Peyer's patch (tissue), 4 donors: ENCODE measurements around the gene FOCAD.

ENCODE experiments used
- CTCF ChIP-seq, 6 experiments: fragments of 450-650 bp in 4 of 6; fragments of 200-600 bp in 2 of 6; sonication (generic) in 1 of 6; IDR thresholded peaks; one replicate each; pipeline ENCODE4 v1.5.1; 2017 to 2019; ENCODE audit warnings: antibody characterized with exemption in 6 of 6, mild to moderate bottlenecking in 3 of 6, moderate library complexity in 1 of 6
- POLR2A ChIP-seq, 2 donors: fragments of 450-650 bp; IDR thresholded peaks; one replicate each; pipeline ENCODE4 v1.5.1; 2017; ENCODE audit warnings: antibody characterized with exemption in 2 of 2, mild to moderate bottlenecking in 2 of 2, moderate library complexity in 2 of 2

- no peak for TF ChIP-seq CTCF (IDR thresholded peaks at IDR 0.05)
- no peak for TF ChIP-seq POLR2A (IDR thresholded peaks at IDR 0.05)
Observed at GRCh38 chr9:20732118-20732517, 48.1 kb downstream of the FOCAD start.
